IMR-90 (cell line): ENCODE results near the gene KRT72. TPM values are rescaled to one million over a fixed set of nuclear protein-coding genes. Genes with fewer than 3 reads are reported as not detected.

Source experiments
- ATAC-seq: fragments of 200-7000 bp; cut with Tn5 transposase; 2 replicates; pipeline ENCODE4 v1.9.1; 2020; ENCODE audit warnings: low read depth, mild to moderate bottlenecking, moderate library complexity
- BruUV-seq: library from RNA; stranded (reverse); fragments of 400-500 nt; replicated peaks from 2 replicates; lab custom pipeline; 2021; lab: Mats Ljungman, UMichigan
- CTCF ChIA-PET: fragments of 300-600 bp; formaldehyde crosslinking; extraction: SDS; loops from one replicate; lab custom pipeline; 2021; ENCODE audit warnings: antibody characterized with exemption; lab: Yijun Ruan, JAX
- POLR2A ChIA-PET: fragments of 300-600 bp; sonication (Branson Sonifier 250); formaldehyde crosslinking; loops from one replicate; lab custom pipeline; 2022; ENCODE audit warnings: antibody characterized with exemption; ENCODE audit not compliant: unreplicated experiment; lab: Charles Lee
- DNase-seq: peaks from one replicate; pipeline ENCODE4 v3.0.0; 2013
- H2AFZ ChIP-seq: replicated peaks from 2 replicates; pipeline ENCODE3; 2013; ENCODE audit warnings: low read length, mild to moderate bottlenecking; ENCODE audit not compliant: poor library complexity
- H2AK5ac ChIP-seq: 2 replicates; pipeline ENCODE4 v1.6.1; 2013; ENCODE audit warnings: low read depth, low read length, inconsistent platforms
- H2AK9ac ChIP-seq: replicated peaks from 2 replicates; pipeline ENCODE3; 2013; ENCODE audit warnings: mild to moderate bottlenecking, low read depth, low read length, moderate library complexity; ENCODE audit not compliant: poor library complexity
- H2BK120ac ChIP-seq: 2 replicates; pipeline ENCODE4 v1.6.1; 2013; ENCODE audit warnings: low read depth, low read length, inconsistent platforms
- H2BK15ac ChIP-seq: 3 replicates; pipeline ENCODE4 v1.6.1; 2013; ENCODE audit warnings: low read depth, low read length, inconsistent platforms
- H2BK20ac ChIP-seq: 2 replicates; pipeline ENCODE4 v1.6.1; 2013; ENCODE audit warnings: low read depth, mild to moderate bottlenecking, inconsistent platforms, low read length, moderate library complexity
- H2BK5ac ChIP-seq: 2 replicates; pipeline ENCODE4 v1.6.1; 2013; ENCODE audit warnings: mild to moderate bottlenecking, low read depth, low read length, inconsistent platforms; ENCODE audit not compliant: poor library complexity, severe bottlenecking
- H3K14ac ChIP-seq: replicated peaks from 2 replicates; pipeline ENCODE4 v1.6.1; 2013; ENCODE audit warnings: low read depth, low read length, inconsistent platforms
- H3K18ac ChIP-seq: 2 replicates; pipeline ENCODE4 v1.6.1; 2013; ENCODE audit warnings: low read depth, low read length, control low read depth
- H3K23ac ChIP-seq: 2 replicates; pipeline ENCODE4 v1.6.1; 2013; ENCODE audit warnings: low read depth, low read length, inconsistent platforms
- H3K27ac ChIP-seq: 2 replicates; pipeline ENCODE4 v1.5.1; 2013; ENCODE audit warnings: mild to moderate bottlenecking, control low read depth, low read length; ENCODE audit not compliant: insufficient read depth
- H3K27me3 ChIP-seq: 2 replicates; pipeline ENCODE4 v1.6.1; 2013; ENCODE audit warnings: low read length; ENCODE audit not compliant: control insufficient read depth, insufficient read depth
- H3K36me3 ChIP-seq: 2 replicates; pipeline ENCODE4 v1.6.1; 2013; ENCODE audit warnings: low read length, mixed read lengths; ENCODE audit not compliant: control insufficient read depth, insufficient read depth
- H3K4ac ChIP-seq: 2 replicates; pipeline ENCODE4 v1.6.1; 2013; ENCODE audit warnings: low read depth, low read length, inconsistent platforms
- H3K4me1 ChIP-seq: 2 replicates; pipeline ENCODE4 v1.6.1; 2013; ENCODE audit warnings: low read length, mixed read lengths; ENCODE audit not compliant: control insufficient read depth, insufficient read depth
- H3K4me2 ChIP-seq: 2 replicates; pipeline ENCODE4 v1.6.1; 2013; ENCODE audit warnings: low read depth, mild to moderate bottlenecking, control low read depth, low read length, moderate library complexity
- H3K4me3 ChIP-seq: 2 replicates; pipeline ENCODE4 v1.5.1; 2013; ENCODE audit warnings: low read depth, mild to moderate bottlenecking, control low read depth, low read length, moderate library complexity; ENCODE audit not compliant: insufficient read depth
- H3K56ac ChIP-seq: 2 replicates; pipeline ENCODE4 v1.6.1; 2013; ENCODE audit warnings: low read length, inconsistent platforms; ENCODE audit not compliant: insufficient read depth; ENCODE audit errors: extremely low read depth
- H3K79me1 ChIP-seq, 2 experiments: 2 replicates each; pipeline ENCODE4 v1.6.1; 2013; ENCODE audit warnings: low read length in 2 of 2, inconsistent platforms in 1 of 2, low read depth in 1 of 2
- H3K9ac ChIP-seq: 2 replicates; pipeline ENCODE4 v1.6.1; 2013; ENCODE audit warnings: low read depth, low read length, control low read depth
- H3K9me1 ChIP-seq: 2 replicates; pipeline ENCODE4 v1.6.1; 2013; ENCODE audit warnings: low read length, inconsistent platforms; ENCODE audit not compliant: insufficient read depth
- H3K9me3 ChIP-seq: 2 replicates; pipeline ENCODE4 v1.6.1; 2013; ENCODE audit warnings: low read length; ENCODE audit not compliant: control insufficient read depth, insufficient read depth
- H4K20me1 ChIP-seq: 2 replicates; pipeline ENCODE4 v1.6.1; 2013; ENCODE audit warnings: low read length, inconsistent platforms; ENCODE audit not compliant: insufficient read depth
- H4K5ac ChIP-seq: 2 replicates; pipeline ENCODE4 v1.6.1; 2013; ENCODE audit warnings: mild to moderate bottlenecking, low read depth, low read length, control low read depth
- H4K8ac ChIP-seq, 2 experiments: 2 replicates each; pipeline ENCODE4 v1.6.1; 2013; ENCODE audit warnings: low read depth in 2 of 2, low read length in 2 of 2, control low read depth in 1 of 2, inconsistent platforms in 1 of 2
- H4K91ac ChIP-seq: 2 replicates; pipeline ENCODE4 v1.6.1; 2013; ENCODE audit warnings: low read depth, low read length, inconsistent platforms; ENCODE audit not compliant: insufficient read depth
- BHLHE40 ChIP-seq: fragments of 150-350 bp; IDR thresholded peaks from 2 replicates; pipeline ENCODE4 v1.6.1; 2016; ENCODE audit warnings: mild to moderate bottlenecking, low read depth, low read length
- CEBPB ChIP-seq: IDR thresholded peaks from 2 replicates; pipeline ENCODE4 v1.6.1; 2012; ENCODE audit warnings: low read depth, low read length, improper control_type of control experiment
- CHD1 ChIP-seq: IDR thresholded peaks from 2 replicates; pipeline ENCODE4 v1.6.1; 2012; ENCODE audit warnings: low read depth, low read length, improper control_type of control experiment
- MAFK ChIP-seq: IDR thresholded peaks from 2 replicates; pipeline ENCODE4 v1.6.1; 2012; ENCODE audit warnings: low read depth, low read length, improper control_type of control experiment
- MXI1 ChIP-seq: IDR thresholded peaks from 2 replicates; pipeline ENCODE4 v1.6.1; 2012; ENCODE audit warnings: low read depth, mild to moderate bottlenecking, low read length, moderate library complexity, borderline replicate concordance
- NFE2L2 ChIP-seq: fragments of 150-350 bp; IDR thresholded peaks from 2 replicates; pipeline ENCODE4 v1.6.1; 2016; ENCODE audit warnings: low read depth, mild to moderate bottlenecking, low read length
- RAD21 ChIP-seq: IDR thresholded peaks from 2 replicates; pipeline ENCODE4 v1.6.1; 2012; ENCODE audit warnings: low read length, improper control_type of control experiment
- RFX5 ChIP-seq: IDR thresholded peaks from 2 replicates; pipeline ENCODE4 v1.8.0; 2012; ENCODE audit warnings: low read depth, mild to moderate bottlenecking, low read length, moderate library complexity
- SMC3 ChIP-seq: fragments of 150-350 bp; IDR thresholded peaks from 2 replicates; pipeline ENCODE4 v1.6.1; 2016; ENCODE audit warnings: low read depth, mild to moderate bottlenecking, antibody characterized with exemption, low read length, moderate library complexity
- WGBS, 2 experiments: methylation state at CpG; one replicate each; pipeline versions ENCODE4 v1.1.5 to v1.1.7; 2013; ENCODE audit warnings: missing lambda C conversion rate in 2 of 2; ENCODE audit not compliant: insufficient read length in 1 of 2; ENCODE audit errors: extremely low coverage in 2 of 2; 5-methylcytosine and 5-hydroxymethylcytosine counted together
- dilution Hi-C: fragments of 300-500 bp; cut with HindIII; formaldehyde crosslinking; loops from one replicate; pipeline ENCODE4 v1.14.3; 2018; ENCODE audit warnings: low sequenced_read_pairs; ENCODE audit not compliant: unreplicated experiment
- in situ Hi-C: fragments of 300-500 bp; cut with MboI; formaldehyde crosslinking; loops from 3 replicates; pipeline ENCODE4 v1.14.3; 2019; ENCODE audit warnings: low sequenced_read_pairs, inconsistent platforms, mixed read lengths
- intact Hi-C: fragments of 100-400 bp; cut with micrococcal nuclease; formaldehyde crosslinking; loops from 2 replicates; pipeline ENCODE4 v1.10.0; 2022
- polyA plus RNA-seq, 3 experiments: library from polyadenylated mRNA; depleted of rRNA; stranded (reverse); fragments of >200 nt; gene quantifications; 2 replicates each; pipeline ENCODE4 v1.2.3, GENCODE V29; 2012; ENCODE audit warnings: low replicate concordance in 1 of 3
- total RNA-seq: library from RNA; depleted of rRNA; stranded (reverse); fragments of >200 nt; gene quantifications from 2 replicates; pipeline ENCODE4 v1.2.3, GENCODE V29; 2012
- TF ChIP-seq, protein P1 (sequence below): fragments of 150-350 bp; IDR thresholded peaks from 2 replicates; pipeline ENCODE4 v1.6.1; 2017; ENCODE audit warnings: mild to moderate bottlenecking, antibody characterized with exemption, low read length, low read depth

Gene KRT72
- total and polyA plus RNA-seq, 2 of the 4 experiments (the other 2 are of a cell fraction), result not detected

DNA sequence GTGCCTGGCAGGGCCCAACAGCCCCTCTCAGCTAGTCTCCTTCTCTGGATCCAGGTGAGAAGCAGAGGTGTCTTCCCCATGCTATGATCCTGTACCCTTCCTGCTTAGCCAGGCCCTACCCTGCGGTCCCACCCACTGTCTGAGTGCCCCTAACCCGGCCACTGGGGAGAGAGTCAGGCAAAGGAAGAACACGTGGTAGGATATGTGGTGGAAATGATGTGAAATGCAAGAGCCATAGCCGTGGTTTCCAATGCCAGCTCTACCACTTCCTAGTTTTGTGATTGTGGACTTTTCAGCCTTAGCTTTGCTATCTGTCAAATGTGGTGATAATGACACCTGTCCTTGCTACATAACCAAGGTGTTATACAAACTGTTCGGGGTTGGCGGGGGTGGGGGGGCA is 34.9 kb upstream of the KRT72 start:
- H3K9ac ChIP-seq, result no peak overlapping the region
- no peak overlapping the region for H2BK120ac ChIP-seq
- no peak overlapping the region for H2BK5ac ChIP-seq
- no peaks in the 10 kb centered on the region for H3K36me3 ChIP-seq
- H4K5ac ChIP-seq, result no peak overlapping the region
- no peak overlapping the region for H2AK5ac ChIP-seq
- ATAC-seq (no peak), DNase-seq (no peak)
- no CpG with 5 or more reads among the region's 6 CpGs for WGBS, 2 experiments
- no peaks in the 10 kb centered on the region for H3K79me1 ChIP-seq
- no peaks in the 10 kb centered on the region; the same call in 1 of the 2 replicates for H4K20me1 ChIP-seq
- no peak overlapping the region for H4K8ac ChIP-seq
- TF ChIP-seq RAD21 (no peak), MAFK (no peak), SMC3 (no peak), CHD1 (no peak), MXI1 (no peak), NFE2L2 (no peak), BHLHE40 (no peak), CEBPB (no peak), RFX5 (no peak)
- TF ChIP-seq, protein P1, sequence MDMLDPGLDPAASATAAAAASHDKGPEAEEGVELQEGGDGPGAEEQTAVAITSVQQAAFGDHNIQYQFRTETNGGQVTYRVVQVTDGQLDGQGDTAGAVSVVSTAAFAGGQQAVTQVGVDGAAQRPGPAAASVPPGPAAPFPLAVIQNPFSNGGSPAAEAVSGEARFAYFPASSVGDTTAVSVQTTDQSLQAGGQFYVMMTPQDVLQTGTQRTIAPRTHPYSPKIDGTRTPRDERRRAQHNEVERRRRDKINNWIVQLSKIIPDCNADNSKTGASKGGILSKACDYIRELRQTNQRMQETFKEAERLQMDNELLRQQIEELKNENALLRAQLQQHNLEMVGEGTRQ, result no peak
- no peak overlapping the region for H2BK15ac ChIP-seq
- H4K91ac ChIP-seq, result no peak overlapping the region
- no peak overlapping the region for H3K4me2 ChIP-seq
- intact Hi-C loops (no loop called here), dilution Hi-C loops (no loop called here), in situ Hi-C loops (no loop called here)
- no TSS peak for BruUV-seq
- H3K4me1 ChIP-seq, result no peaks in the 10 kb centered on the region
- no peak overlapping the region for H2BK20ac ChIP-seq
- H3K18ac ChIP-seq, result no peak overlapping the region
- no peak overlapping the region for H3K14ac ChIP-seq
- H2AFZ ChIP-seq, result no peak overlapping the region
- no peak overlapping the region for H3K23ac ChIP-seq
- no peak overlapping the region for H2AK9ac ChIP-seq
- no peak overlapping the region for H3K4me3 ChIP-seq
- CTCF ChIA-PET, result no interaction called here
- no peaks in the 10 kb centered on the region for H3K9me1 ChIP-seq
- POLR2A ChIA-PET, result no interaction called here
- H3K27me3 ChIP-seq, result peaks cover 8% of the 10 kb centered on the region
- H3K9me3 ChIP-seq, result no peaks in the 10 kb centered on the region
- H3K4ac ChIP-seq, result no peak overlapping the region
- H3K27ac ChIP-seq, result no peak overlapping the region
- no peak overlapping the region for H3K56ac ChIP-seq
